Spleen (tissue), 11 donors: Measurements from ENCODE around the gene GBX2. TPM values are rescaled to one million over a fixed set of nuclear protein-coding genes. Genes with fewer than 3 reads are reported as not detected.

Experiments used
- DNase-seq: peaks from one replicate; pipeline ENCODE4 v3.0.0-alpha.2; 2020
- H3K27ac ChIP-seq, 8 donors: fragments of 200-600 bp; sonication (generic) in 7 of 8; 1 replicate in 4 of 8; 2 replicates in 4 of 8; pipeline versions ENCODE4 v1.5.0 to v1.8.0; 2016 to 2021; ENCODE audit warnings: inconsistent platforms in 4 of 8, mild to moderate bottlenecking in 4 of 8, moderate library complexity in 1 of 8
- H3K27me3 ChIP-seq, 7 donors: fragments of 200-600 bp; sonication (generic) in 6 of 7; replicated peaks in 1 of 7; 1 replicate in 4 of 7; 2 replicates in 3 of 7; pipeline versions ENCODE4 v1.5.0 to v1.8.0; 2016 to 2021; ENCODE audit warnings: inconsistent platforms in 3 of 7, mild to moderate bottlenecking in 1 of 7
- H3K36me3 ChIP-seq, 6 donors: fragments of 200-600 bp; sonication (generic) in 5 of 6; 1 replicate in 4 of 6; 2 replicates in 2 of 6; pipeline versions ENCODE4 v1.5.0 to v1.8.0; 2016 to 2021; ENCODE audit warnings: inconsistent platforms in 2 of 6
- H3K4me1 ChIP-seq, 6 donors: fragments of 200-600 bp; sonication (generic) in 5 of 6; 1 replicate in 3 of 6; 2 replicates in 3 of 6; pipeline versions ENCODE4 v1.5.0 to v1.8.0; 2016 to 2021; ENCODE audit warnings: inconsistent platforms in 3 of 6
- H3K4me3 ChIP-seq, 8 donors: fragments of 200-600 bp; sonication (generic) in 7 of 8; 1 replicate in 4 of 8; 2 replicates in 4 of 8; pipeline versions ENCODE4 v1.5.0 to v1.8.0; 2016 to 2021; ENCODE audit warnings: inconsistent platforms in 4 of 8, mild to moderate bottlenecking in 4 of 8, moderate library complexity in 2 of 8
- H3K9me3 ChIP-seq, 8 donors: fragments of 200-600 bp; sonication (generic) in 7 of 8; 1 replicate in 4 of 8; 2 replicates in 4 of 8; pipeline versions ENCODE4 v1.5.0 to v1.8.0; 2016 to 2021; ENCODE audit warnings: inconsistent platforms in 4 of 8
- POLR2A ChIP-seq, 3 donors: fragments of 450-650 bp; IDR thresholded peaks; one replicate each; pipeline ENCODE4 v1.5.1; 2017; ENCODE audit warnings: antibody characterized with exemption in 3 of 3, mild to moderate bottlenecking in 1 of 3
- POLR2AphosphoS5 ChIP-seq, 3 donors: sonication (generic); formaldehyde crosslinking; IDR thresholded peaks; one replicate each; pipeline ENCODE4 v1.5.1; 2017; ENCODE audit warnings: antibody characterized with exemption in 3 of 3
- WGBS, 5 donors: extraction: QIAGEN DNeasy Blood & Tissue Kit in 3 of 5; methylation state at CpG; one replicate each; pipeline versions ENCODE4 v1.1.5 to v1.1.7; 2013 to 2018; 5-methylcytosine and 5-hydroxymethylcytosine counted together
- intact Hi-C: fragments of 100-400 bp; cut with DNase I; formaldehyde crosslinking; loops from one replicate; pipeline ENCODE4 v1.15.0; 2023; ENCODE audit warnings: low total_unique reads
- polyA plus RNA-seq, 3 donors: library from polyadenylated mRNA; stranded (reverse); fragments of 200-250 nt; gene quantifications; one replicate each; pipeline ENCODE4 v1.2.1, GENCODE V29; 2013
- total RNA-seq, 7 donors: library from RNA; depleted of rRNA in 3 of 7; stranded (reverse); fragments of >200 nt in 3 of 7; fragmentation: NEBNext Ultra II Directional in 4 of 7; extraction: Animal tissue kit (Norgen Biotek cat#: 25700) in 4 of 7; gene quantifications; one replicate each; pipeline versions ENCODE4 v1.1.0 to v1.2.1, GENCODE V29; 2016 to 2021
- TF ChIP-seq, protein P1 (sequence below), 11 experiments: fragments of 200-600 bp in 7 of 11; fragments of 450-650 bp in 4 of 11; sonication (generic) in 4 of 11; IDR thresholded peaks in 8 of 11; conservative IDR thresholded peaks in 3 of 11; 1 replicate in 7 of 11; 2 replicates in 4 of 11; pipeline versions ENCODE4 v1.4.0 to v1.8.0; 2016 to 2021; ENCODE audit warnings: antibody characterized with exemption in 11 of 11, inconsistent platforms in 4 of 11, mild to moderate bottlenecking in 1 of 11
- donor health status: healthy with polysubstance abuse.
- donor health status: DM: no; HTN: no; CAD: no; lungs with moderate emphysema.
- donor health status: DM: no; HTN: no; CAD: no.
- donor health status: Bipolar disorder and iron deficiency.
- donor health status: healthy.
- donor health status: DM: no; HTN: no; CAD: no.
- donor health status: DM: yes; HTN: yes; CAD: no.

Gene GBX2
- total and polyA plus RNA-seq, 10 donors, result 0.69 TPM; not detected in 9

GRCh38 chr2:236164201-236164924 is 3.8 kb downstream of the GBX2 start:
- H3K9me3 ChIP-seq, result peaks cover 0 to 9% (median 0%) of the 10 kb centered on the region in 8 donors
- no peaks in the 10 kb centered on the region for H3K36me3 ChIP-seq
- no peak for TF ChIP-seq POLR2A (IDR thresholded peaks at IDR 0.05)
- TF ChIP-seq, protein P1, sequence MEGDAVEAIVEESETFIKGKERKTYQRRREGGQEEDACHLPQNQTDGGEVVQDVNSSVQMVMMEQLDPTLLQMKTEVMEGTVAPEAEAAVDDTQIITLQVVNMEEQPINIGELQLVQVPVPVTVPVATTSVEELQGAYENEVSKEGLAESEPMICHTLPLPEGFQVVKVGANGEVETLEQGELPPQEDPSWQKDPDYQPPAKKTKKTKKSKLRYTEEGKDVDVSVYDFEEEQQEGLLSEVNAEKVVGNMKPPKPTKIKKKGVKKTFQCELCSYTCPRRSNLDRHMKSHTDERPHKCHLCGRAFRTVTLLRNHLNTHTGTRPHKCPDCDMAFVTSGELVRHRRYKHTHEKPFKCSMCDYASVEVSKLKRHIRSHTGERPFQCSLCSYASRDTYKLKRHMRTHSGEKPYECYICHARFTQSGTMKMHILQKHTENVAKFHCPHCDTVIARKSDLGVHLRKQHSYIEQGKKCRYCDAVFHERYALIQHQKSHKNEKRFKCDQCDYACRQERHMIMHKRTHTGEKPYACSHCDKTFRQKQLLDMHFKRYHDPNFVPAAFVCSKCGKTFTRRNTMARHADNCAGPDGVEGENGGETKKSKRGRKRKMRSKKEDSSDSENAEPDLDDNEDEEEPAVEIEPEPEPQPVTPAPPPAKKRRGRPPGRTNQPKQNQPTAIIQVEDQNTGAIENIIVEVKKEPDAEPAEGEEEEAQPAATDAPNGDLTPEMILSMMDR (IDR thresholded peaks at IDR 0.05 in 8 of 11, conservative IDR thresholded peaks at IDR 0.05 in 3 of 11), result no peak
- no peak for TF ChIP-seq POLR2AphosphoS5 (IDR thresholded peaks at IDR 0.05)
- 3 to 5% (median 3%) methylated on average over 22 to 67 of the region's 67 CpGs for WGBS, 5 donors
- peaks cover 12 to 72% (median 52%) of the 10 kb centered on the region in 6 donors for H3K4me1 ChIP-seq
- peak overlapping the region in 6 of 8 donors; percentile 1 to 51 (median 21) for H3K4me3 ChIP-seq
- peaks cover 9 to 100% (median 98%) of the 10 kb centered on the region in 7 donors for H3K27me3 ChIP-seq
- no peak for DNase-seq
- no peak overlapping the region for H3K27ac ChIP-seq
- intact Hi-C loops, result no loop called here

DNA sequence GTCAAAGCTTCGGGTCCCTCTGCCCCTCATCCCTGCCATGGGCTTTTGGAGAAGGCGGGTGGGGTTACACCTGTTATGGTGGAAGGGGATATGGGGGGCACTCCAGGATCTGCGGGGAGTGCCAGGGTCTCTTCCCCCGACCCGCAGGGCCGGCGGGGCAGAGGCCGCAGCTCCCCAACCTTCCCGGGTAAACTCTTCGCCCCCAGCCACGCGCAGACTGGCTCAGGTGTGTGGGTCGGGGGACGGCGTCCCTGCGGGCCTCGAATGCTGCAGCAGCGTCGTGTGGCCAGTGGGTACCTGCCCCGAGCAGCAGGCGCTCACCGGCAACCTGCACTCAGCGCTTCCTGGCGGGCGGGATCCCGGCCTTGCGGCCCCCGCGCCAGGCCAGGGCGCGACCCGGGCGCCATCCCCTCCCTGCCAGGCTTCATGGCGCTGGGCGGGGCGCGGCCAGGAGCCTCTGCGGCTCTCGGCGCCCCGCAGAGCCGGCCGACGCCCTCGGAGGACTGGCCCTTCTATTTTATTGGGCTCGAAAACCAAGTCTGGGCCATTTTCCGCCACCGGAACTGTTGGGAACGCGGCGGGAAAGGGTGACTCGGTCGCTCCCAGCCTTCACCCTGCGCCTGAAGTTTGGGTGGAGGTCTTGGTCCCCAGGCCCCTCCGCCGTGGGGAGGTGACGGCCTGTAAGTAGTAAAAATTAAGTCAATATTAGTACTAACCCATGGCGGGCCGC is 4.5 kb downstream of the GBX2 start:
- intact Hi-C loops, result no loop called here
- no peaks in the 10 kb centered on the region for H3K36me3 ChIP-seq
- WGBS, 5 donors, result 4 to 8% (median 5%) methylated on average over 43 to 59 of the region's 59 CpGs
- TF ChIP-seq POLR2A (IDR thresholded peaks at IDR 0.05) (no peak), POLR2AphosphoS5 (IDR thresholded peaks at IDR 0.05) (no peak)
- TF ChIP-seq, protein P1 (IDR thresholded peaks at IDR 0.05 in 8 of 11, conservative IDR thresholded peaks at IDR 0.05 in 3 of 11), result no peak
- H3K4me3 ChIP-seq, result peak overlapping the region in 6 of 8 donors; percentile 1 to 51 (median 21)
- H3K4me1 ChIP-seq, result peaks cover 12 to 72% (median 52%) of the 10 kb centered on the region in 6 donors
- H3K27me3 ChIP-seq, result peaks cover 9 to 100% (median 98%) of the 10 kb centered on the region in 7 donors
- peaks cover 0 to 7% (median 0%) of the 10 kb centered on the region in 8 donors for H3K9me3 ChIP-seq
- no peak overlapping the region for H3K27ac ChIP-seq
- peak; percentile 68 for DNase-seq

DNA sequence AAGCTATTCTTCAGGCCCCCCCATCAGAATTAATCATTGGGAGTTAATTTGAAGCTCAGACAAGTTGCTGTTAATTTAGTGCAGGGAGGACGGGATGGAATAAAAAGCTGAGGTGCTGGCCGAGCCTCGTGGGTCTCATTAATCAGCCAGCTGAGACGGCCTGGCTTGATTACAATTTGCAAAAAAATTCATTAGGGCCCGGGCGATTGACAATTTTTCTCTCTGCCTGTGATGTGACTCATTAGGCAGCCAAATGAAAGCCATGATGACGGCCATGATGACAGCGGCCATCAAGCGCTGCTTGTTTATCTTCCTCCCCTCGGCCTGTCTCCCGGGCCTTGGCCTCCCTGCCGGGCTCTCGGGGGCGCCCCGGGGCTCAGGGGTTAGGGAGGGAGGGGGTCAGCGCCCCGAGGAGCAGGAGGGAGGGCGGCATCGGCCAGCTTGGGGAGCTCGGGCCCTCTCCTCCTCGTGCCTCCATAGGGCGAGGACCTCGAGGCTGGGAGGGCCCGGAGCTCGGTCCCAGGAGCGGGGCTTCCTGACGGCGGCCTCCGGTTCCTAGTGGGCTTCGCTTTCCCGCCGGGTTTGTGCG is 5.2 kb downstream of the GBX2 start:
- Histone ChIP-seq H3K4me3 (peak overlapping the region in 1 of 8 donors; percentile 51), H3K4me1 (peaks cover 12 to 66% (median 48%) of the 10 kb centered on the region in 6 donors), H3K27ac (no peak overlapping the region), H3K27me3 (peaks cover 9 to 100% (median 96%) of the 10 kb centered on the region in 7 donors), H3K36me3 (no peaks in the 10 kb centered on the region), H3K9me3 (peaks cover 0 to under 1% (median 0%) of the 10 kb centered on the region in 8 donors)
- TF ChIP-seq POLR2AphosphoS5 (IDR thresholded peaks at IDR 0.05) (no peak), POLR2A (IDR thresholded peaks at IDR 0.05) (no peak)
- TF ChIP-seq, protein P1 (IDR thresholded peaks at IDR 0.05 in 8 of 11, conservative IDR thresholded peaks at IDR 0.05 in 3 of 11), result no peak
- WGBS, 5 donors, result 11 to 43% (median 15%) methylated on average over 7 to 33 of the region's 33 CpGs
- peak; percentile 50 for DNase-seq
- intact Hi-C loops, result no loop called here
